Right lobe of liver (tissue), 6 donors: ENCODE results near the gene LRRC63. TPM values are rescaled to one million over a fixed set of nuclear protein-coding genes. Genes with fewer than 3 reads are reported as not detected.

ENCODE experiments used
- ATAC-seq, 4 donors: fragments of 200-7000 bp; cut with Tn5 transposase; one replicate each; pipeline ENCODE4 v1.9.1; 2020; ENCODE audit warnings: mild to moderate bottlenecking in 4 of 4, moderate library complexity in 4 of 4
- DNase-seq, 3 donors: peaks; one replicate each; pipeline ENCODE4 v3.0.0-alpha.2; 2020
- H3K27ac ChIP-seq, 3 donors: fragments of 200-600 bp; one replicate each; pipeline ENCODE4 v1.8.0; 2022
- H3K27me3 ChIP-seq, 2 donors: fragments of 200-600 bp; one replicate each; pipeline ENCODE4 v1.8.0; 2022
- H3K36me3 ChIP-seq, 4 donors: fragments of 200-600 bp; sonication (generic) in 1 of 4; one replicate each; pipeline versions ENCODE4 v1.5.1 to v1.8.0; 2017 to 2022; ENCODE audit warnings: control low read depth in 1 of 4
- H3K4me1 ChIP-seq, 4 donors: fragments of 200-600 bp; sonication (generic) in 1 of 4; one replicate each; pipeline versions ENCODE4 v1.5.1 to v1.8.0; 2017 to 2022; ENCODE audit warnings: control low read depth in 1 of 4
- H3K4me3 ChIP-seq, 3 donors: fragments of 200-600 bp; one replicate each; pipeline ENCODE4 v1.8.0; 2022
- H3K9me3 ChIP-seq, 4 donors: fragments of 200-600 bp; sonication (generic) in 1 of 4; one replicate each; pipeline versions ENCODE4 v1.5.1 to v1.8.0; 2017 to 2022; ENCODE audit warnings: control low read depth in 1 of 4
- POLR2A ChIP-seq: fragments of 450-650 bp; IDR thresholded peaks from one replicate; pipeline ENCODE4 v1.6.1; 2017; ENCODE audit warnings: antibody characterized with exemption, mild to moderate bottlenecking
- WGBS: methylation state at CpG from one replicate; pipeline ENCODE4 v1.1.6; 2018; ENCODE audit warnings: low coverage, low lambda C conversion rate; ENCODE audit not compliant: insufficient coverage; ENCODE audit errors: missing lambda C conversion rate; 5-methylcytosine and 5-hydroxymethylcytosine counted together
- intact Hi-C, 2 donors: fragments of 100-400 bp; cut with DNase I; formaldehyde crosslinking; loops; one replicate each; pipeline versions ENCODE4 v1.11.2 to v1.14.1; 2022
- total RNA-seq, 6 experiments: library from RNA; depleted of rRNA in 2 of 6; stranded (reverse); fragments of >200 nt in 2 of 6; fragmentation: NEBNext Ultra II Directional in 3 of 6; extraction: Animal tissue kit (Norgen Biotek cat#: 25700) in 3 of 6; gene quantifications; one replicate each; pipeline versions ENCODE4 v1.1.0 to v1.2.4, GENCODE V29; 2016 to 2023
- TF ChIP-seq, protein P1 (sequence below), 4 donors: fragments of 200-600 bp in 3 of 4; fragments of 450-650 bp in 1 of 4; IDR thresholded peaks; one replicate each; pipeline versions ENCODE4 v1.5.1 to v1.8.0; 2016 to 2022; ENCODE audit warnings: antibody characterized with exemption in 4 of 4, mild to moderate bottlenecking in 2 of 4
- donor health status: DM: no; HTN: yes; CAD: no.
- donor health status: DM: no; HTN: no; CAD: no.
- donor health status: DM: no; HTN: no; CAD: no.
- donor health status: DM: no; HTN: yes; CAD: no.
- donor health status: DM: no; HTN: yes; CAD: no.

Gene LRRC63
- total RNA-seq, 6 experiments from 2014 or later: 0.12 TPM; not detected in 5

DNA sequence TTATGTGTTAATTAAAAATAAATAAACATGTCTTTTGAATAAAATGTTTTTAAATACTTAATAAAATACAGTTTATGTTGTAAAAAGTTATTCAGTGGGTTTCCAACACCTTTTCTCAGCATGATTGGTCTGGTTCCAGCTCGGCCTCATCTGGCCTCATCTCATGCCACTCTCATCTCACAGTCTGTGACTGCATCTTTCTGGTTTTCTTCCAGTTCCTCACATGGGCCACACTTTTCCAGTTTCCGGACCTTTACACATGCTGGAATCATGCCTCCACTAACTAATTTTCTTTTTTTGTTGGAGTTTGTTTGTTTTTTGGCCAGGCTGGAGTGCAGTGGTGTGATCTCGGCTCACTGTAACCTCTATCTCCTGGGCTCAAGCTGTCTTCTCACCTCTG lies 92.8 kb downstream of the LRRC63 start:
- no peak for DNase-seq
- Histone ChIP-seq H3K9me3 (no peaks in the 10 kb centered on the region), H3K27me3 (no peaks in the 10 kb centered on the region), H3K4me3 (no peak overlapping the region), H3K36me3 (no peaks in the 10 kb centered on the region), H3K4me1 (no peaks in the 10 kb centered on the region), H3K27ac (no peak overlapping the region)
- no peak for ATAC-seq
- WGBS: 76% methylated on average over 3 of the region's 3 CpGs
- intact Hi-C loops: no loop called here
- TF ChIP-seq, protein P1, sequence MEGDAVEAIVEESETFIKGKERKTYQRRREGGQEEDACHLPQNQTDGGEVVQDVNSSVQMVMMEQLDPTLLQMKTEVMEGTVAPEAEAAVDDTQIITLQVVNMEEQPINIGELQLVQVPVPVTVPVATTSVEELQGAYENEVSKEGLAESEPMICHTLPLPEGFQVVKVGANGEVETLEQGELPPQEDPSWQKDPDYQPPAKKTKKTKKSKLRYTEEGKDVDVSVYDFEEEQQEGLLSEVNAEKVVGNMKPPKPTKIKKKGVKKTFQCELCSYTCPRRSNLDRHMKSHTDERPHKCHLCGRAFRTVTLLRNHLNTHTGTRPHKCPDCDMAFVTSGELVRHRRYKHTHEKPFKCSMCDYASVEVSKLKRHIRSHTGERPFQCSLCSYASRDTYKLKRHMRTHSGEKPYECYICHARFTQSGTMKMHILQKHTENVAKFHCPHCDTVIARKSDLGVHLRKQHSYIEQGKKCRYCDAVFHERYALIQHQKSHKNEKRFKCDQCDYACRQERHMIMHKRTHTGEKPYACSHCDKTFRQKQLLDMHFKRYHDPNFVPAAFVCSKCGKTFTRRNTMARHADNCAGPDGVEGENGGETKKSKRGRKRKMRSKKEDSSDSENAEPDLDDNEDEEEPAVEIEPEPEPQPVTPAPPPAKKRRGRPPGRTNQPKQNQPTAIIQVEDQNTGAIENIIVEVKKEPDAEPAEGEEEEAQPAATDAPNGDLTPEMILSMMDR (IDR thresholded peaks at IDR 0.05): no peak
- TF ChIP-seq POLR2A: no peak

GRCh38 chr13:46307554-46307953 lies 95.8 kb downstream of the LRRC63 start:
- 100% methylated on average over 1 of the region's 1 CpG for WGBS
- H3K27me3 ChIP-seq: no peaks in the 10 kb centered on the region
- intact Hi-C loops: no loop called here

GRCh38 chr13:46310066-46310465 lies 98.3 kb downstream of the LRRC63 start:
- DNase-seq (no peak), ATAC-seq (no peak)
- Histone ChIP-seq H3K4me3 (no peak overlapping the region), H3K36me3 (no peaks in the 10 kb centered on the region), H3K4me1 (no peaks in the 10 kb centered on the region), H3K27ac (no peak overlapping the region), H3K27me3 (no peaks in the 10 kb centered on the region), H3K9me3 (no peaks in the 10 kb centered on the region)
- TF ChIP-seq POLR2A: no peak
- TF ChIP-seq, protein P1 (IDR thresholded peaks at IDR 0.05): no peak
- 85% methylated on average over 1 of the region's 1 CpG for WGBS
- intact Hi-C loops: no loop called here

More at GRCh38 chr13:46307554-46307953, 95.8 kb downstream of the LRRC63 start:
- DNase-seq (no peak), ATAC-seq (no peak)
- H3K4me1 ChIP-seq: no peaks in the 10 kb centered on the region
- H3K27ac ChIP-seq: no peak overlapping the region
- H3K4me3 ChIP-seq: no peak overlapping the region
- no peak for TF ChIP-seq POLR2A
- TF ChIP-seq, protein P1 (IDR thresholded peaks at IDR 0.05): no peak
- no peaks in the 10 kb centered on the region for H3K36me3 ChIP-seq
- H3K9me3 ChIP-seq: no peaks in the 10 kb centered on the region

DNA sequence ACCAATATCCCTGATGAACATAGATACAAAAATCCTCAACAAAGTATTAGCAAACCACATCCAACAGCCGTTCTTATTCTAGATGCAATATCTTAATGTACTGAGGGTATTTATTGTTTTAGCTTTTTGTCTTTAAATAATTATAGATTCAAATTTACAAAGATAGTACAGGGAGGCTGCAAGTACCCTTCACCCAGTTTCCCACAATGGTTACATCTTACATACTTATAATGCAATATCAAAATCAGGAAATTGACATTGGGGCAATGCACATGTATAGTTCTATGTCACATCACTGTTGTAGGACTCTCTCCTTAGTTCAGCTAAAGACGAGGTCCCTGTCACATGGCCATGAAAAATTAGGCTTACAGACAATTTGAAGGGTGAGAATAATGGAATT lies 99.5 kb downstream of the LRRC63 start:
- Histone ChIP-seq H3K27me3 (no peaks in the 10 kb centered on the region), H3K36me3 (no peaks in the 10 kb centered on the region), H3K4me1 (no peaks in the 10 kb centered on the region), H3K9me3 (no peaks in the 10 kb centered on the region), H3K4me3 (no peak overlapping the region), H3K27ac (no peak overlapping the region)
- WGBS: 91% methylated on average over 2 of the region's 2 CpGs
- ATAC-seq: no peak
- no peak for TF ChIP-seq POLR2A
- TF ChIP-seq, protein P1 (IDR thresholded peaks at IDR 0.05): no peak
- DNase-seq: no peak
- intact Hi-C loops: no loop called here

DNA sequence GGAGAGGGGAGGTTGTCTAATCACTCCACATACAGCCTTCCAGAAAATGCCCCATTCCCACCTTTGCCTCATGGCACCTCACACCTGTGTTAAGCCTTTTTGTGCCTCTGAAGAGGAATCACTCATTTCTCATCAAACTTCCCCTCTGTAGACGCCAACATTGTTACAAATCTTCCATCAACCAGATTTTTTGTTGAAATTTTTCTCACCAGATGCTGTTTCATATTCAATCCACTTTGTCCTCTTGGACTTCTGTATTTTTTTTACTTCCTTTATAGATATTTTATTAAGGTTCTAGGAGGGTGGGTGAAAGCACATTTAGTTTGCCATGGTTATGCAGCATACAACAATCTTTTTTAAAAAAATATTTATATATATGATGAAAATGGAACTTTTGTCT lies 101.3 kb downstream of the LRRC63 start:
- 83% methylated on average over 1 of the region's 1 CpG for WGBS
- TF ChIP-seq, protein P1 (IDR thresholded peaks at IDR 0.05): no peak
- TF ChIP-seq POLR2A: no peak
- Histone ChIP-seq H3K27me3 (no peaks in the 10 kb centered on the region), H3K9me3 (no peaks in the 10 kb centered on the region), H3K27ac (no peak overlapping the region), H3K36me3 (no peaks in the 10 kb centered on the region), H3K4me1 (no peaks in the 10 kb centered on the region), H3K4me3 (no peak overlapping the region)
- ATAC-seq (no peak), DNase-seq (no peak)
- intact Hi-C loops: no loop called here
